Stomach (tissue), 9 donors: Measurements from ENCODE around the gene EIF5AL1. TPM values are rescaled to one million over a fixed set of nuclear protein-coding genes. Genes with fewer than 3 reads are reported as not detected.

Experiments
- DNase-seq, 2 donors: peaks; one replicate each; pipeline versions ENCODE4 v3.0.0 to v3.0.0-alpha.2; 2013 to 2019
- H3K27ac ChIP-seq, 5 donors: fragments of 200-600 bp in 4 of 5; sonication (generic) in 4 of 5; one replicate each; pipeline ENCODE4 v1.5.1; 2013 to 2019; ENCODE audit warnings: mild to moderate bottlenecking in 1 of 5, moderate library complexity in 1 of 5
- H3K27me3 ChIP-seq, 3 donors: fragments of 200-600 bp; sonication (generic); one replicate each; pipeline ENCODE4 v1.5.1; 2017 to 2019; ENCODE audit warnings: mixed run types in 1 of 3
- H3K36me3 ChIP-seq, 4 donors: fragments of 200-600 bp; sonication (generic); 1 replicate in 3 of 4; 2 replicates in 1 of 4; pipeline ENCODE4 v1.5.1; 2016 to 2019
- H3K4me1 ChIP-seq, 4 donors: fragments of 200-600 bp; sonication (generic); one replicate each; pipeline ENCODE4 v1.5.1; 2016 to 2019
- H3K4me3 ChIP-seq, 4 donors: fragments of 200-600 bp; sonication (generic) in 3 of 4; one replicate each; pipeline ENCODE4 v1.5.1; 2016 to 2019; ENCODE audit warnings: mild to moderate bottlenecking in 1 of 4
- H3K9me3 ChIP-seq, 4 donors: fragments of 200-600 bp; sonication (generic); one replicate each; pipeline ENCODE4 v1.5.1; 2016 to 2019
- EP300 ChIP-seq: sonication (generic); formaldehyde crosslinking; IDR thresholded peaks from one replicate; pipeline ENCODE4 v1.6.1; 2017; ENCODE audit warnings: antibody characterized with exemption
- POLR2A ChIP-seq, 4 donors: fragments of 450-650 bp; IDR thresholded peaks; one replicate each; pipeline ENCODE4 v1.6.1; 2016; ENCODE audit warnings: antibody characterized with exemption in 4 of 4, control low read depth in 2 of 4, mild to moderate bottlenecking in 1 of 4, moderate library complexity in 1 of 4
- POLR2AphosphoS5 ChIP-seq, 3 donors: sonication (generic); formaldehyde crosslinking; IDR thresholded peaks; one replicate each; pipeline ENCODE4 v1.6.1; 2016; ENCODE audit warnings: antibody characterized with exemption in 3 of 3
- WGBS, 5 donors: extraction: QIAGEN DNeasy Blood & Tissue Kit in 3 of 5; methylation state at CpG; one replicate each; pipeline versions ENCODE4 v1.1.5 to v1.1.7; 2013 to 2018; 5-methylcytosine and 5-hydroxymethylcytosine counted together
- intact Hi-C: fragments of 100-400 bp; cut with DNase I; formaldehyde crosslinking; loops from one replicate; pipeline ENCODE4 v1.15.1; 2023; ENCODE audit warnings: low total_unique reads
- polyA plus RNA-seq, 3 donors: library from polyadenylated mRNA; stranded (reverse); fragments of 200-250 nt; gene quantifications; one replicate each; pipeline ENCODE4 v1.2.3, GENCODE V29; 2013
- total RNA-seq, 5 donors: library from RNA; depleted of rRNA; stranded (reverse); fragments of >200 nt; gene quantifications; one replicate each; pipeline versions ENCODE4 v1.1.0 to v1.2.3, GENCODE V29; 2014 to 2016
- TF ChIP-seq, protein P1 (sequence below), 7 experiments: fragments of 450-650 bp in 4 of 7; fragments of 200-600 bp in 3 of 7; sonication (generic) in 3 of 7; IDR thresholded peaks; one replicate each; pipeline ENCODE4 v1.5.1; 2016 to 2019; ENCODE audit warnings: antibody characterized with exemption in 7 of 7, control low read depth in 2 of 7, mild to moderate bottlenecking in 1 of 7
- donor health status: healthy with polysubstance abuse.
- donor health status: Bipolar disorder and iron deficiency.
- donor health status: healthy.

The EIF5AL1 gene
- total and polyA plus RNA-seq, 8 donors: 0.18 to 0.75 (median 0.46) TPM; not detected in 3

DNA sequence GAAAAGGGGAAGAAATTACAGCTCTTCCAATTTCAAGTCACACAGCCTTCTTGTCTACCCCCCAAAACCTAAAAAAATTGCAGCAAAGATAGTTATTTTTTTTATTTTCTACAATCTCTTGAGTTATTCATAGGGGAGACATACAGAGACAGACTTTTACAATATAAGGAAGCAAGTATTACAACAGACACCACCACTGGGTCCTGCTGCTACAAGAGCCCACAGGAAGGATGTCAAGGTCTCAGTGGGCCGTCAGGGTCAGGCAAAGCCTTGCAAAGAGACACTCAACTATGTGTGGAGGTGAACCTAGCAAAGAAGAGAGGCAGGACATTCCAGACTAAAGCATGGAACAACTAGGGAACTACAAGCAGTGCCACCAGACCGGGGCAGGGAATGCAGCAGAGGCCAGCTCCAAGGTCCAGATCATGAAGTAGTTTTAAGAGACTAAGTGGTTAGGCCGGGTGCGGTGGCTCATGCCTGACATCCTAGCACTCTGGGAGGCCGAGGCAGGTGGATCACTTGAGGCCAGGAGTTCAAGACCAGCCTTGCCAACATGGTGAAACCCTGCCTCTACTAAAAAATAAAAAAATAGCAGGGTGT, 38.7 kb upstream of the EIF5AL1 start:
- TF ChIP-seq POLR2A (IDR thresholded peaks at IDR 0.05) (no peak), EP300 (no peak), POLR2AphosphoS5 (IDR thresholded peaks at IDR 0.05) (no peak)
- TF ChIP-seq, protein P1, sequence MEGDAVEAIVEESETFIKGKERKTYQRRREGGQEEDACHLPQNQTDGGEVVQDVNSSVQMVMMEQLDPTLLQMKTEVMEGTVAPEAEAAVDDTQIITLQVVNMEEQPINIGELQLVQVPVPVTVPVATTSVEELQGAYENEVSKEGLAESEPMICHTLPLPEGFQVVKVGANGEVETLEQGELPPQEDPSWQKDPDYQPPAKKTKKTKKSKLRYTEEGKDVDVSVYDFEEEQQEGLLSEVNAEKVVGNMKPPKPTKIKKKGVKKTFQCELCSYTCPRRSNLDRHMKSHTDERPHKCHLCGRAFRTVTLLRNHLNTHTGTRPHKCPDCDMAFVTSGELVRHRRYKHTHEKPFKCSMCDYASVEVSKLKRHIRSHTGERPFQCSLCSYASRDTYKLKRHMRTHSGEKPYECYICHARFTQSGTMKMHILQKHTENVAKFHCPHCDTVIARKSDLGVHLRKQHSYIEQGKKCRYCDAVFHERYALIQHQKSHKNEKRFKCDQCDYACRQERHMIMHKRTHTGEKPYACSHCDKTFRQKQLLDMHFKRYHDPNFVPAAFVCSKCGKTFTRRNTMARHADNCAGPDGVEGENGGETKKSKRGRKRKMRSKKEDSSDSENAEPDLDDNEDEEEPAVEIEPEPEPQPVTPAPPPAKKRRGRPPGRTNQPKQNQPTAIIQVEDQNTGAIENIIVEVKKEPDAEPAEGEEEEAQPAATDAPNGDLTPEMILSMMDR (IDR thresholded peaks at IDR 0.05): no peak
- no peak for DNase-seq
- Histone ChIP-seq H3K36me3 (no peaks in the 10 kb centered on the region), H3K4me1 (peaks cover 0 to 5% (median 0%) of the 10 kb centered on the region in 4 donors), H3K4me3 (no peak overlapping the region), H3K9me3 (no peaks in the 10 kb centered on the region), H3K27ac (no peak overlapping the region), H3K27me3 (no peaks in the 10 kb centered on the region)
- WGBS, 5 donors: 74 to 88% (median 83%) methylated on average over 5 of the region's 5 CpGs
- intact Hi-C loops: no loop called here

DNA sequence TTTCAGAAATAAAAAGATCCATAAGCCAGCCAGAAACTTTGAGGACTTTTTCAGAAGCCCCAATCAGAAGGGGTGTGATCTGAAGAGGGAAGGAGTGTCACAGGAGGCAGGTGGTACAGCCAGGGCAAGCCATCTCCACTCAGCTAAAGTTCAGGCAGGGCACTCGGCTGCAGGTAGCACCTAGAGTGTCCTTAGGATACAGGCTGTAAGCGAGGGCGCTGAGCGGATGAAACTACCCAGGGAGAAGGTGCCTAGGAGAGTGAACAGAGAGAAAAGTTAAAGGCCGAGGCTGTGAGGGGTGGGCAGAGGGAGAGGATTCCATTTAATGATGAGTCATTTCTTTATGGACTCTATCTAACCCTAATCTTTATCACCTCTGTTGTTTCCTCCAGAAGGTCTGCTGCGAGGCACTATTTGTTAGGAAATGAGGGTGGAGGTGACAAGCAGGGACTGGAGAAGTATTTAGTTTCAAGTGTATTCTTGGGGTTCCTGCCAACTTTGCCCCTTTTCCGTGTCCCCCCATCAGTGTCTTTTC, 37.1 kb upstream of the EIF5AL1 start:
- 86 to 90% (median 86%) methylated on average over 7 of the region's 7 CpGs for WGBS, 5 donors
- H3K36me3 ChIP-seq: no peaks in the 10 kb centered on the region
- H3K27me3 ChIP-seq: no peaks in the 10 kb centered on the region
- intact Hi-C loops: no loop called here
- peaks cover 0 to 5% (median 0%) of the 10 kb centered on the region in 4 donors for H3K4me1 ChIP-seq
- TF ChIP-seq POLR2AphosphoS5 (IDR thresholded peaks at IDR 0.05) (no peak), EP300 (no peak), POLR2A (IDR thresholded peaks at IDR 0.05) (no peak)
- TF ChIP-seq, protein P1 (IDR thresholded peaks at IDR 0.05): no peak
- H3K27ac ChIP-seq: no peak overlapping the region
- no peaks in the 10 kb centered on the region for H3K9me3 ChIP-seq
- no peak overlapping the region for H3K4me3 ChIP-seq
- no peak for DNase-seq

DNA sequence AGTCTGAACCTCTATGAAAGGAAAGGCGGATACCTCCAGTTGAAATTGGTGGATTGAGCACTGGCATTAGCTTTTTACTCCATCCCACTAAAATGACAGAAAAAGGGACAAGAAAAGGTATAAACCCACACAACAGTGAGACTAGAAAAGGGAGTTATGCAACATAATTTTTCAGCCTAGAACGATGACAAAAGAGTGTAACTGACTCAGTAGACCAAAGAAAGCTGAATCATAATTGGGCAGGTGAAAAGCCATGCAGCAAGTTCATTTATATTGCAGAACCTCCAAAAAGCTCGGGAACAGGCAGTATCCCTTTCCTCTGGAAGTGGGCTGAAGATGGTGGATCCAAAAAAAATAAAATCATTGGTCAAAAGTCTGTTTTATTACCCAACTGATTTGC, 36.5 kb upstream of the EIF5AL1 start:
- 82 to 88% (median 86%) methylated on average over 3 of the region's 3 CpGs for WGBS, 5 donors
- H3K4me1 ChIP-seq: peaks cover 0 to 5% (median 0%) of the 10 kb centered on the region in 4 donors
- no peaks in the 10 kb centered on the region for H3K27me3 ChIP-seq
- intact Hi-C loops: no loop called here
- TF ChIP-seq EP300: no peak
- no peak for TF ChIP-seq POLR2A (IDR thresholded peaks at IDR 0.05)
- TF ChIP-seq POLR2AphosphoS5 (IDR thresholded peaks at IDR 0.05): no peak
- TF ChIP-seq, protein P1 (IDR thresholded peaks at IDR 0.05): no peak
- no peak overlapping the region for H3K4me3 ChIP-seq
- DNase-seq: no peak
- no peak overlapping the region for H3K27ac ChIP-seq
- no peaks in the 10 kb centered on the region for H3K36me3 ChIP-seq
- no peaks in the 10 kb centered on the region for H3K9me3 ChIP-seq

GRCh38 chr10:79476645-79477044, 35.7 kb upstream of the EIF5AL1 start:
- Histone ChIP-seq H3K36me3 (no peaks in the 10 kb centered on the region), H3K4me3 (no peak overlapping the region), H3K9me3 (no peaks in the 10 kb centered on the region), H3K4me1 (peaks cover 0 to 5% (median 0%) of the 10 kb centered on the region in 4 donors), H3K27me3 (no peaks in the 10 kb centered on the region), H3K27ac (no peak overlapping the region)
- TF ChIP-seq POLR2AphosphoS5 (IDR thresholded peaks at IDR 0.05): no peak
- TF ChIP-seq POLR2A (IDR thresholded peaks at IDR 0.05): no peak
- no peak for TF ChIP-seq EP300
- TF ChIP-seq, protein P1 (IDR thresholded peaks at IDR 0.05): no peak
- DNase-seq: no peak
- intact Hi-C loops: no loop called here
